Measurements from ENCODE around the gene RAD51B.

- TF ChIP-seq CTCF (conservative IDR thresholded peaks at IDR 0.05; ENCODE audit: low read depth, low read length) (no peak), EZH2 (IDR thresholded peaks at IDR 0.05; ENCODE audit: borderline replicate concordance, low read depth, low read length, poor library complexity, severe bottlenecking) (no peak)
Observed at GRCh38 chr14:68639000-68639757, 819.6 kb downstream of the RAD51B start.

Data from A673 (cell line).